Astrocyte of the spinal cord (primary cell): ENCODE data around the gene KIF23.

Experiments used
- DNase-seq: peaks from one replicate; pipeline ENCODE4 v3.0.0; 2011; ENCODE audit warnings: low read depth, low spot score
- H3K4me3 ChIP-seq: 2 replicates; pipeline ENCODE4 v1.5.1; 2011; ENCODE audit warnings: low read depth, mild to moderate bottlenecking, low read length, moderate library complexity
- CTCF ChIP-seq: IDR thresholded peaks from 2 replicates; pipeline ENCODE4 v1.5.1; 2012; ENCODE audit warnings: low read depth, mild to moderate bottlenecking, low read length, inconsistent platforms
- in situ Hi-C: cut with HindIII; loops from 2 replicates; pipeline ENCODE4 v1.10.0; 2017; ENCODE audit warnings: low sequenced_read_pairs

KIF23 gene

DNA sequence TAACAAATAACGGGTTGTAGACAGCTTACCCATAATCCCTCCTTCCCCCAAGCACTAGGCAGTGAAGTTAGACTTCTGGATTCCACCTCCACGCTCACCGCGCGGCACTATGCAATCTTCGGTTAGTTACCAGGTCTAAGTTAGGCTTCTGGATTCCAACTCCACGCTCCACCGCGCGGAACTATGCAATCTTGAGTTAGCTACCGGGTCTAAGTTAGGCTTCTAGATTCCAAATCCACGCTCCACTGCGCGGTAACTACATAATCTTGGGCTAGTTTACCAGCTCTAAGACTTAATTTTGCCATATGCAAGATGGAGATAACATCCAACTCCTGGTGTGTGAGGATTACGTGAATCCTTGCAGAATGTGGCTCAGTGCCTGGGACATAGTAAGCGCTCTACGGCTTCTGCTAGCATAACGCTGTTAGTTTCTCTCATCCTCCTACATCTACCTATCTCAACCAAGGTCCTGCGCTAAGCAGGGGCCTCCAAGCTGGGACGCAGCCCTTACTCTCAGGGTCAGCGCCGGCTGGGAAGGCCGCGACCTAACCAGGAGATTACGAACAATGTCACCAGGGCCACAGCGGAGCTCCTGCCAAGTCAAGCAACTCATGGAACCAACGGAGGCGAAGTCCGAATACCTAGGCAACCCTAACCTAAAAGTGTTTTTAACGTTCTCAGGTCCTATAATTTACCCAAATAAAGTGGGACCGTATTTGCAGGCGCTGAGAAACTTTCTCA is 38.0 kb downstream of the KIF23 start:
- no peak for DNase-seq
- H3K4me3 ChIP-seq, result peak overlapping the region; percentile 88
- in situ Hi-C loops, result no loop called here
- no peak for TF ChIP-seq CTCF

GRCh38 chr15:69452692-69453521 is 38.8 kb downstream of the KIF23 start, which contains the start of gene RPLP1:
RPLP1 (plus strand) TSS chr15:69452818; CDS start chr15:69452949, 131 bp downstream.
- in situ Hi-C loops, result no loop called here
- peak within 1 kb of the TSS; percentile 88 for H3K4me3 ChIP-seq
- TF ChIP-seq CTCF, result no peak
- peak; percentile 96 for DNase-seq

- no peak for DNase-seq
- peak overlapping the region; percentile 88 for H3K4me3 ChIP-seq
- in situ Hi-C loops, result no loop called here
- no peak for TF ChIP-seq CTCF
These were observed 40.8 kb downstream of the KIF23 start for GRCh38 chr15:69454953-69455352.

- in situ Hi-C loops, result no loop called here
- no peak for TF ChIP-seq CTCF
- no peak overlapping the region for H3K4me3 ChIP-seq
- no peak for DNase-seq
These were observed 42.3 kb downstream of the KIF23 start for GRCh38 chr15:69456208-69457166.

GRCh38 chr15:69457304-69458280 is 43.4 kb downstream of the KIF23 start:
- H3K4me3 ChIP-seq, result no peak overlapping the region
- no peak for DNase-seq
- in situ Hi-C loops, result no loop called here
- no peak for TF ChIP-seq CTCF
